Measurements from ENCODE around the gene GREM2.

GREM2 gene

GRCh38 chr1:240511789-240512188, 100.2 kb downstream of the GREM2 start:
- Histone ChIP-seq H3K4me3 (ENCODE audit: low read length) (no peak overlapping the region), H3K9ac (ENCODE audit: low read depth, low read length) (no peak overlapping the region), H3K36me3 (ENCODE audit: insufficient read depth, low read depth, low read length) (no peaks in the 10 kb centered on the region), H3K27me3 (ENCODE audit: insufficient read depth, low read length) (no peaks in the 10 kb centered on the region), H3K9me3 (ENCODE audit: insufficient read depth, low read depth, low read length) (no peaks in the 10 kb centered on the region), H3K4me1 (ENCODE audit: insufficient read depth, low read length) (no peaks in the 10 kb centered on the region), H3K27ac (ENCODE audit: low read length) (no peak overlapping the region)

GRCh38 chr1:240508950-240509349, 103.0 kb downstream of the GREM2 start:
- Histone ChIP-seq H3K9me3 (ENCODE audit: insufficient read depth, low read depth, low read length) (no peaks in the 10 kb centered on the region), H3K9ac (ENCODE audit: low read depth, low read length) (no peak overlapping the region), H3K4me1 (ENCODE audit: insufficient read depth, low read length) (no peaks in the 10 kb centered on the region), H3K27me3 (ENCODE audit: insufficient read depth, low read length) (no peaks in the 10 kb centered on the region), H3K4me3 (ENCODE audit: low read length) (no peak overlapping the region), H3K36me3 (ENCODE audit: insufficient read depth, low read depth, low read length) (no peaks in the 10 kb centered on the region), H3K27ac (ENCODE audit: low read length) (no peak overlapping the region)

GRCh38 chr1:240508201-240508600, 103.8 kb downstream of the GREM2 start:
- no peak overlapping the region for H3K9ac ChIP-seq (ENCODE audit: low read depth, low read length)
- H3K27ac ChIP-seq (ENCODE audit: low read length) = no peak overlapping the region
- no peaks in the 10 kb centered on the region for H3K4me1 ChIP-seq (ENCODE audit: insufficient read depth, low read length)
- H3K27me3 ChIP-seq (ENCODE audit: insufficient read depth, low read length) = no peaks in the 10 kb centered on the region
- H3K9me3 ChIP-seq (ENCODE audit: insufficient read depth, low read depth, low read length) = no peaks in the 10 kb centered on the region
- no peak overlapping the region for H3K4me3 ChIP-seq (ENCODE audit: low read length)
- H3K36me3 ChIP-seq (ENCODE audit: insufficient read depth, low read depth, low read length) = no peaks in the 10 kb centered on the region

- Histone ChIP-seq H3K36me3 (ENCODE audit: insufficient read depth, low read depth, low read length) (no peaks in the 10 kb centered on the region), H3K9ac (ENCODE audit: low read depth, low read length) (no peak overlapping the region), H3K4me3 (ENCODE audit: low read length) (no peak overlapping the region), H3K4me1 (ENCODE audit: insufficient read depth, low read length) (no peaks in the 10 kb centered on the region), H3K27ac (ENCODE audit: low read length) (no peak overlapping the region), H3K9me3 (ENCODE audit: insufficient read depth, low read depth, low read length) (no peaks in the 10 kb centered on the region), H3K27me3 (ENCODE audit: insufficient read depth, low read length) (no peaks in the 10 kb centered on the region)
These were observed 105.8 kb downstream of the GREM2 start for GRCh38 chr1:240506176-240506575.

GRCh38 chr1:240503558-240503957, 108.4 kb downstream of the GREM2 start:
- no peaks in the 10 kb centered on the region for H3K9me3 ChIP-seq (ENCODE audit: insufficient read depth, low read depth, low read length)
- no peak overlapping the region for H3K27ac ChIP-seq (ENCODE audit: low read length)
- no peaks in the 10 kb centered on the region for H3K27me3 ChIP-seq (ENCODE audit: insufficient read depth, low read length)
- 0 out of 2 replicates have a peak, but pooled peaks cover 5% of the 10 kb centered on the region for H3K4me1 ChIP-seq (ENCODE audit: insufficient read depth, low read length)
- no peaks in the 10 kb centered on the region for H3K36me3 ChIP-seq (ENCODE audit: insufficient read depth, low read depth, low read length)
- H3K9ac ChIP-seq (ENCODE audit: low read depth, low read length) = no peak overlapping the region
- no peak overlapping the region for H3K4me3 ChIP-seq (ENCODE audit: low read length)

- no peak overlapping the region for H3K4me3 ChIP-seq (ENCODE audit: low read length)
These were observed 108.9 kb downstream of the GREM2 start for GRCh38 chr1:240503036-240503435.

GRCh38 chr1:240501115-240501514, 110.8 kb downstream of the GREM2 start:
- H3K27me3 ChIP-seq (ENCODE audit: insufficient read depth, low read length) = no peaks in the 10 kb centered on the region

More at GRCh38 chr1:240503036-240503435, 108.9 kb downstream of the GREM2 start:
- Histone ChIP-seq H3K9ac (ENCODE audit: low read depth, low read length) (no peak overlapping the region), H3K9me3 (ENCODE audit: insufficient read depth, low read depth, low read length) (no peaks in the 10 kb centered on the region), H3K27me3 (ENCODE audit: insufficient read depth, low read length) (no peaks in the 10 kb centered on the region), H3K4me1 (ENCODE audit: insufficient read depth, low read length) (0 out of 2 replicates have a peak, but pooled peaks cover 5% of the 10 kb centered on the region), H3K36me3 (ENCODE audit: insufficient read depth, low read depth, low read length) (no peaks in the 10 kb centered on the region), H3K27ac (ENCODE audit: low read length) (no peak overlapping the region)

GRCh38 chr1:240500647-240501046, 111.3 kb downstream of the GREM2 start:
- no peak overlapping the region for H3K9ac ChIP-seq (ENCODE audit: low read depth, low read length)
- H3K36me3 ChIP-seq (ENCODE audit: insufficient read depth, low read depth, low read length) = no peaks in the 10 kb centered on the region
- no peak overlapping the region for H3K4me3 ChIP-seq (ENCODE audit: low read length)
- 0 out of 2 replicates have a peak, but pooled peaks cover 5% of the 10 kb centered on the region for H3K4me1 ChIP-seq (ENCODE audit: insufficient read depth, low read length)
- H3K27ac ChIP-seq (ENCODE audit: low read length) = no peak overlapping the region
- H3K9me3 ChIP-seq (ENCODE audit: insufficient read depth, low read depth, low read length) = no peaks in the 10 kb centered on the region
- no peaks in the 10 kb centered on the region for H3K27me3 ChIP-seq (ENCODE audit: insufficient read depth, low read length)

More at GRCh38 chr1:240501115-240501514, 110.8 kb downstream of the GREM2 start:
- 0 out of 2 replicates have a peak, but pooled peaks cover 5% of the 10 kb centered on the region for H3K4me1 ChIP-seq (ENCODE audit: insufficient read depth, low read length)
- H3K36me3 ChIP-seq (ENCODE audit: insufficient read depth, low read depth, low read length) = no peaks in the 10 kb centered on the region
- no peak overlapping the region for H3K9ac ChIP-seq (ENCODE audit: low read depth, low read length)
- no peak overlapping the region for H3K27ac ChIP-seq (ENCODE audit: low read length)
- no peaks in the 10 kb centered on the region for H3K9me3 ChIP-seq (ENCODE audit: insufficient read depth, low read depth, low read length)
- no peak overlapping the region for H3K4me3 ChIP-seq (ENCODE audit: low read length)

- no peaks in the 10 kb centered on the region for H3K36me3 ChIP-seq (ENCODE audit: insufficient read depth, low read depth, low read length)
- H3K4me1 ChIP-seq (ENCODE audit: insufficient read depth, low read length) = 0 out of 2 replicates have a peak, but pooled peaks cover 5% of the 10 kb centered on the region
- H3K27ac ChIP-seq (ENCODE audit: low read length) = no peak overlapping the region
- no peak overlapping the region for H3K9ac ChIP-seq (ENCODE audit: low read depth, low read length)
- no peaks in the 10 kb centered on the region for H3K9me3 ChIP-seq (ENCODE audit: insufficient read depth, low read depth, low read length)
- no peak overlapping the region for H3K4me3 ChIP-seq (ENCODE audit: low read length)
- no peaks in the 10 kb centered on the region for H3K27me3 ChIP-seq (ENCODE audit: insufficient read depth, low read length)
These were observed 112.9 kb downstream of the GREM2 start for GRCh38 chr1:240499012-240499411.

GRCh38 chr1:240498335-240498734, 113.6 kb downstream of the GREM2 start:
- Histone ChIP-seq H3K27ac (ENCODE audit: low read length) (no peak overlapping the region), H3K4me1 (ENCODE audit: insufficient read depth, low read length) (0 out of 2 replicates have a peak, but pooled peaks cover 5% of the 10 kb centered on the region), H3K9me3 (ENCODE audit: insufficient read depth, low read depth, low read length) (no peaks in the 10 kb centered on the region), H3K9ac (ENCODE audit: low read depth, low read length) (no peak overlapping the region), H3K36me3 (ENCODE audit: insufficient read depth, low read depth, low read length) (no peaks in the 10 kb centered on the region), H3K4me3 (ENCODE audit: low read length) (no peak overlapping the region), H3K27me3 (ENCODE audit: insufficient read depth, low read length) (no peaks in the 10 kb centered on the region)

GRCh38 chr1:240497908-240498307, 114.0 kb downstream of the GREM2 start:
- Histone ChIP-seq H3K27me3 (ENCODE audit: insufficient read depth, low read length) (no peaks in the 10 kb centered on the region), H3K27ac (ENCODE audit: low read length) (no peak overlapping the region), H3K4me3 (ENCODE audit: low read length) (no peak overlapping the region), H3K9me3 (ENCODE audit: insufficient read depth, low read depth, low read length) (no peaks in the 10 kb centered on the region), H3K4me1 (ENCODE audit: insufficient read depth, low read length) (0 out of 2 replicates have a peak, but pooled peaks cover 5% of the 10 kb centered on the region), H3K36me3 (ENCODE audit: insufficient read depth, low read depth, low read length) (no peaks in the 10 kb centered on the region), H3K9ac (ENCODE audit: low read depth, low read length) (no peak overlapping the region)

GRCh38 chr1:240496941-240497340, 115.0 kb downstream of the GREM2 start:
- Histone ChIP-seq H3K27me3 (ENCODE audit: insufficient read depth, low read length) (no peaks in the 10 kb centered on the region), H3K4me3 (ENCODE audit: low read length) (no peak overlapping the region), H3K27ac (ENCODE audit: low read length) (no peak overlapping the region), H3K4me1 (ENCODE audit: insufficient read depth, low read length) (0 out of 2 replicates have a peak, but pooled peaks cover 5% of the 10 kb centered on the region), H3K36me3 (ENCODE audit: insufficient read depth, low read depth, low read length) (no peaks in the 10 kb centered on the region), H3K9me3 (ENCODE audit: insufficient read depth, low read depth, low read length) (no peaks in the 10 kb centered on the region), H3K9ac (ENCODE audit: low read depth, low read length) (no peak overlapping the region)
